Endothelial cell of hepatic sinusoid (primary cell): Measurements from ENCODE around the gene DCTPP1.
"Not testable (repeated sequence)": the region's sequence is repeated elsewhere in the genome, so short reads cannot be mapped to it uniquely, and the experiment has no call there.

Experiments used
- in situ Hi-C: cut with HindIII; loops from 2 replicates; pipeline ENCODE4 v1.10.0; 2017; ENCODE audit warnings: low sequenced_read_pairs

Gene DCTPP1

DNA sequence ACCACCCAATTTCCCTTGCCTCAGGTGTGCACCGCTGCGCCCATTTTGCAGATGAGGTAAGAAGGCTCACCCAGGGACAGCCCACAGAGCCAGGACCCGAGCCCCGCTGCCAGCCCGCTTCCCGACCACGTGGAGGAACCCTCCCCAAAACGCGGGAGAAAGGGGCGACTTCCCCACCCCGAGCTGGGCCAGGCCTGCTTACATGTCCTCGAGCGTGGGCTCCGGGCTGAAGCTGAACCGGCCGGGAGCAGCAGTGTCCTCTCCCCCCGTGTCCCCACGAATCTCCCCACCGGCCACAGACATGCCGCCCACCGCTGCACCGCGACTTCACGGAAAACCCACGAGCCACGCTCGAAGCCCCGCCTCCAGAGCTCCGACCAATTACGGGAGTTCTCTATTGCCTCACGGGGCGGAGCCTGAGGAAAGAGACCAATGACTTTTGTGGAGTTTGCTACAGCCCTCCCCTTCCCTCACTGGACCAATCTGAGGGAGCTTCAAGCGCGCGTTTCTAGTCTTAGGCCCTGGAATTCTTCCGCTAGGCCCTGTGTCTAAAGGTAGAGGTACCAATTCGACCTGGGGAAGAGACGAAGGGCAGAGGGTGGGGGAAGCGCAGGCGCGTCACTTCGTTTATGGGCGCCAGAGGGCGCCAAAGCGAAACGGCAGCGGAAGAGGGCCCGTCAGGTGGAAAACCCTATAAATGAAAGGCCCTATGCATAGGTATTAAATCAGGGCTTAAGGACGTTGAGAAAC lies at the start of gene DCTPP1:
Gene DCTPP1, minus strand, starts transcription at position 353 of the 750 bp plus-strand sequence. Its CDS starts 50 bp downstream, at position 303.
- in situ Hi-C loops: loop anchor here (10.0 kb wide), 1 partner anchor 85 kb away; no protein-coding TSS in a partner anchor

GRCh38 chr16:30478766-30479478 lies 49.1 kb upstream of the DCTPP1 start:
- in situ Hi-C loops: no loop called here

DNA sequence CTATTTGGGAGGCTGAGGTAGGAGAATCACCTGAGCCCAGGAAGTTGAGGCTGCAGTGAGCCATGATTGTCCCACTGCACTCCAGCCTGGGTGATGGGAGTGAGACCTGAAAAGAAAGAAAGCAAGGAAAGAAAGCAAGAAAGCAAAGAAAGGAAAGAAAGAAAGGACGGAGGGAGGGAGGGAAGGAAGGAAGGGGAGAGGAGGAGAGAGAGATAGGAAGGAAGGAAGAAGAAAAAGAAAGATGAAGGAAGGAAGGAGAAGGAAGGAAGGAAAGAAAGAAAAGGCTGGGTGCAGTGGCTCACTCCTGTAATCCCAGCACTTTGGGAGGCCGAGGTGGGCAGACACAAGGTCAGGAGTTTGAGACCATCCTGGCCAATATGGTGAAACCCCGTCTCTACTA lies 47.9 kb upstream of the DCTPP1 start:
- in situ Hi-C loops: not testable (repeated sequence)

- in situ Hi-C loops: no loop called here
Observed at GRCh38 chr16:30476991-30477390, 47.2 kb upstream of the DCTPP1 start.

DNA sequence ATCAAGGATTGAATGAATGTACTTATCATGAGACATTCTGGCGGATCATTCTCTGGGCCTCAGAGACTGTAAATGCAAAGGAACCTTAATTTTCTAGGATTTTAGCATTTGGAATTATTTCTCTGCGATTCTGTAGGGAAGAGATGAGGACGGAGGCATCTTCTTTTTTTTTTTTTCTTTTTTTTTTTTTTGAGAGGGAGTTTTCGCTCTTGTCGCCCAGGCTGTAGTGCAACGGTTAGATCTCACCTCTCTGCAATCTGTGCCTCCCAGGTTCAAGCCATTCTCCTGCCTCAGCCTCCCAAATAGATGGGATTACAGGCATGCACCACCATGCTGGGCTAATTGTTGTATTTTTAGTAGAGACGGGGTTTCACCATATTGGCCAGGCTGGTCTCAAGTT lies 44.9 kb upstream of the DCTPP1 start:
- in situ Hi-C loops: no loop called here

DNA sequence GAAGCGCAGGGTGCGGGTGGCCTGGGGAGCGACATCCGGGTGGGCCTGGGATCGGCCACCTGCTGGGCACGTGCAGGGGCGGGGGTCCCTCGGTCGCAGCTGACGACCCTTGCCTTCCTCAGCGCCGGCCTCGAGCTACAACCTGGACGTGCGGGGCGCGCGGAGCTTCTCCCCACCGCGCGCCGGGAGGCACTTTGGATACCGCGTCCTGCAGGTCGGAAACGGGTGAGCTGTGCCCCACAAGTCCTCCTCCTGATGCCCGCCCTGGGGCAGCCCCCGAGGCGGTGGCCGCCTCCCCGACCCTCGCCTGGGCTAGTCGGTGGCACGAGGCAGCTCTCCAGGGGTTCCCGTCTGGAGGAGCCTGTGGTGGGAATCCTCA lies 44.2 kb upstream of the DCTPP1 start:
- in situ Hi-C loops: no loop called here

DNA sequence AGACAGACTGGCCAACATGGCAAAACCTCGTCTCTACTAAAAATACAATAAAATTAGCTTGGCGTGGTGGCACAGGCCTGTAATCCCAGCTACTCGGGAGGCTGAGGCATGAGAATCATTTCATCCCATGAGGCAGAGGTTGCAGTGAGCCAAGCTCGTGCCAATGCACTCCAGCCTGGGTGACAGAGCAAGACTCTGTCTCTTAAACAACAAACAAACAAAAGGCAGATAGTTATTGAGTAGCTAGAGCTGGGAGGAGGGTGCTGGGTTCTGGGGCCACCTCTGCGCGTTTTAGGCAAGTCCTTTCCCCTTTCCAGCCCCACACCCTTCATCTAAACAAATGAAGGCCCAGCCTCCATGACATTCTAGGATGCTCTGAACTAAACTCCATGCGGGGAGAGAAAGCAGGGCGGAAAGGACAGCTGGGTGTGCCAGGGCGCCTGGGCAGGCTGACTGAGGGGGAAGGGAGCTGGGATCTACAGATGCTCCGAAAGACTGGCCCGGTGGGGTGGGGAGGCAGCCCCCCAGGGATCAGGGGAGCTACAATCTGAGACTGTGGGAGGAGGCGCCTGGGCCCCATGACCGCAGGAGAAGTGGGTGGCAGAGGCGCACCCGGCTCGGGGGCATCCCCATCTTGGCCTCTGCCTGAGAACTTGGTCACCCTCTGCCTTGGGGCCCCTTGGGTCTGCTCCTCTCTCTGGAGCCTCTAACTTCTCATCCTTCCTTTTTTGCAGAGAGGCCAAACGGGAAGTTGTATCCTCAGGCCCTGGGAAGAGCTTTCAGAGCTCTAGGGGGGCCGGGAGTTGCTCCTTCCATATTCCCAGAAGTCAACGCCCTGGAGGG lies 43.6 kb upstream of the DCTPP1 start:
- in situ Hi-C loops: no loop called here

DNA sequence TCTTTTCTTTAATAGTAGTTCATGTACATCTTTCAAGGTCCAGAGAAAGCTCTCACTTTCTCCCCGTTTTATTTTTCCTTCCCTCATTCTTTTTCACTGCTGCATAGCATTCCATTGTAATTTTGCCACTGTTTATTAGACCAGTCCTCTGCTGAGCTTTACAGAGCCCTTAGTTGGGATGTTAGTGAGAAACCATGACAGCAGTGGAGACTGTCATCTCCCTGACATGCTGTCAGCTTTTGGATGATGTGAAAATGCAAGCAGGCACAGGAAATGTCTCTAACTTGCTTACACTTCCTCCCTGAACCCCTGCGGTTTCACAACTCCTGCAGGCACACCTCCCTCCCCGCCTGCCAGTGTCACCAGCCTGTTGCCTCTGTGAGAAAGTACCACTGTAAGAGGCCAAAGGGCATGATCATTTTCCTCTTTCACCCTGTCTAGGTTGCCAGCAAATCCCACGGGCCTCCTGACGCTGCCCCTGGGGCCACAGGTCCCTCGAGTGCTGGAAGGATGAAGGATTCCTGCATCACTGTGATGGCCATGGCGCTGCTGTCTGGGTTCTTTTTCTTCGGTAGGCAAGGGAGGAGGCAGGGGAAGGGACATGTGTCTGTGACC lies 42.6 kb upstream of the DCTPP1 start, which contains the start of gene ITGAL:
Gene ITGAL, plus strand, starts transcription at position 415 of the 615 bp plus-strand sequence. Its CDS starts 96 bp downstream, at position 511.
- in situ Hi-C loops: no loop called here

GRCh38 chr16:30470632-30470995 lies 40.8 kb upstream of the DCTPP1 start:
- in situ Hi-C loops: no loop called here

DNA sequence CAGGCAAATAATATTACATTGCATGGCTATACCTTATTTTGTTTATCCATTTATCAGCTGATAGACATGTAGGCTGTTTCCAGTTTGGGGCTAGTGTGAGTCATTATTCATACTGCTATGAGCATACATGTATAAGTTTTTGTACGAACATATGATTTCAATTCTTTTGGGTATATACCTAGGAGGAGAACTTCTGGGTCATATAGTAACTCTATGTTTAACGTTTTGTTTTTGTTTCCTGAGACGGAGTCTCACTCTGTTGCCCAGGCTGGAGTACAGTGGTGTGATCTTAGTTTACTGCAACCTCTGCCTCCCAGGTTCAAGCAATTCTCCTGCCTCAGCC lies 40.3 kb upstream of the DCTPP1 start:
- in situ Hi-C loops: no loop called here

DNA sequence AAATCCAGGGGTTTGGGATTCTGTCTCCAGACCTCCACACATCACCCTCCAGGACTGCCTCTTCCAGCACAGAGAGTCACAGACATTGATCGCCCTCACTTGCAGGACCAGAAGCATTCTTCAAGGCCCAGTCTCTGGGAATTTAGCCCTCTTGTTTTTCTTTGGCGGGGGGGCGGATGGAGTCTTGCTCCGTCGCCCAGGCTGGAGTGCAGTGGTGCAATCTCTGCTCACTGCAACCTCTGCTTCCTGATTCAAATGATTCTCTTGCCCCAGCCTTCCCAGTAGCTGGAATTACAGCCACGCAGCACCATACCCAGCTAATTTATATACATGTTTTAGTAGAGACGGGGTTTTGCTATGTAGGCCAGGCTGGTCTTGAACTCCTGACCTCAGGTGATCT lies 34.2 kb upstream of the DCTPP1 start:
- in situ Hi-C loops: no loop called here

DNA sequence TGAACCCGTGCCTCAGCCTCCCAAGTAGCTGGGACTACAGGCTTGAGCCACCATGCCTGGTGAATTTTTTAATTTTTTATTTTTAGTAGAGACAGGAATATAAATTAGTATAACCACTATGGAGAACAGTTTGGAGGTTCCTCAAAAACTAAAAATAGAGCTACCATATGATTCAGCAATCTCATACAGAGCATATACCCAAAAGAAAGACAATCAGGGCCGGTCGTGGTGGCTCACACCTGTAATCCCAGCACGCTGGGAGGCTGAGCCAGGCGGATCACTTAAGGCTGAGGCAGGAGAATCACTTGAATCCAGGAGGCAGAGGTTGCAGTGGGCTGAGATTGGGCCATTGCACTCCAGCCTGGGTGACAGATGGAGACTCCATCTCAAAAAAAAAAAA lies 31.6 kb upstream of the DCTPP1 start:
- in situ Hi-C loops: not testable (repeated sequence)

DNA sequence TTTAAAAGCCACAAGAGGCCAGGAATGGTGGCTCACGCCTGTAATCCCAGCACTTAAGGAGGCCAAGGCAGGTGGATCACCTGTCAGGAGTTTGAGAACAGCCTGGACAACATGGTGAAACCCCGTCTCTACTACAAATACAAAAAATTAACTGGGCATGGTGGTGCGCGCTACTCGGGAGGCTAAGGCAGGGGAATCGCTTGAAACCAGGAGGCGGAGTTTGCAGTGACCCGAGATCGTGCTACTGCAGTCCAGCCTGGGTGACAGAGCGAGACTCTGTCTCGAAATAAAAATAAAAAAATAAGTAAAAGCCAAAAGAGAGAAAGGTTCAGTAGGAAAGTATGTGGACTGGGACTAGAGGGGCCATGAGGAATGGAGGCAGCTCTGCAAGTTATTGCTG lies 29.6 kb upstream of the DCTPP1 start:
- in situ Hi-C loops: no loop called here

DNA sequence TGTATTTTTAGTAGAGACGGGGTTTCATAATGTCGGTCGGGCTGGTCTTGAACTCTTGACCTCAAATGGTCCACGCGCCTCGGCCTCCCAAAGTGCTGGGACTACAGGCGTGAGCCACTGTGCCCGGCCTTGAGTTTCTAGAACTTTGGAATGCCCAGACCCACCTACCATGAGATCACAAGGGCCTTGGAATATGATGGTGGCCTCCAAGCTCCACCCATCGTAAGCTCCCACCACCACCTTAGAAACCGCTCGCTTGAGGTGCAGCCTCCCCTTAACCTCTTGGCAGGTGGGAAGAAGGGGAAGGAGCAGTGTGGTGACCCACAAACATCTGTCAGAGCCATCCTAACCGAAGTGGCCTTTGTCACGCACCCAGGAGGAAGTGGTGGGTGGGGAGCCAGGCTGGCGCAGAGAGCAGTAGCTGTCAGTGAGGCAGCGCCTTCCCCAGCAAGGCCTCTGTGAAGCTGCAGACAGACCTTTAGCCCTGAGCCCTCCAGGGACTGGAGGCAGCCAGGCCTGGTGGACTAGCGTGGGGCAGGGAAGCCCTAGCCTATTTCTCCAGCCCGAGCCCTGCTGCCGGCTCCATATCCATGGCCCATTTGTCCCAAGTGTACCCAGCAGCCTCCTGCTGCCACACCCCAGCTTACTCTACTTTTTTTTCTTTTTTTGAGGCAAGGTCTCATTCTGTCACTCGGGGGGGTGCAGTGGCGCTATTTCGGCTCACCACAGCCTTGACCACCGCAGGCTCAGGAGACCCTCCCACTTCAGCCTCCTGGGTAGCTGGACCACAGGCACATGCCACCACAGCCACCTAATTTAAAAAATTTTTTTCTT lies 28.9 kb upstream of the DCTPP1 start:
- in situ Hi-C loops: no loop called here

GRCh38 chr16:30457743-30458560 lies 28.1 kb upstream of the DCTPP1 start:
- in situ Hi-C loops: no loop called here

GRCh38 chr16:30457256-30457655 lies 27.4 kb upstream of the DCTPP1 start:
- in situ Hi-C loops: no loop called here

DNA sequence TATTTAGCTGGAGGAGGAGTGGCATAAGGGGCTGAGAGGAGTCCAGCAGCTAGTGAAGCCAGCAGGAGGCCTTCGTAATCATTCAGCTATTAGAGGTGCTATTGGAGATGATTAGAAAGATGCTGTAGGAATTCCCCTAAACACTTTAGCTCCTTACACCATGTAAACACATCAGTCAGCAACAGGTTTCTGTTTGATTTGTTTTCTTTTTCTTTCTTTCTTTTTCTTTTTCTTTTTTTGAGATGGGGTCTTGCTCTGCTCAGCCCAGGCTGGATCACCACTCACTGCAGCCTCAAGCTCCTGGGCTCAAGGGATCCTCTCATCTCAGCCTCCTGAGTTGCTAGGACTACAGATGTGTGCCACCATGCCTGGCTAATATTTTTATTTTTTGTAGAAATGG lies 26.5 kb upstream of the DCTPP1 start:
- in situ Hi-C loops: no loop called here

GRCh38 chr16:30452709-30453580 lies 23.1 kb upstream of the DCTPP1 start:
- in situ Hi-C loops: not testable (repeated sequence)

- in situ Hi-C loops: no loop called here
Observed at GRCh38 chr16:30449116-30449435, 19.2 kb upstream of the DCTPP1 start.
